Measurements from ENCODE around the gene ZNF775. TPM values are rescaled to one million over a fixed set of nuclear protein-coding genes. Genes with fewer than 3 reads are reported as not detected.
A peak's percentile ranks its signal among the peaks of the same experiment; 100 is the strongest.

Gene ZNF775
- polyA plus RNA-seq, 1 donor (not counting 4 experiments of a cell fraction or from before 2014, with no cell fraction given) = 1.0 TPM

DNA sequence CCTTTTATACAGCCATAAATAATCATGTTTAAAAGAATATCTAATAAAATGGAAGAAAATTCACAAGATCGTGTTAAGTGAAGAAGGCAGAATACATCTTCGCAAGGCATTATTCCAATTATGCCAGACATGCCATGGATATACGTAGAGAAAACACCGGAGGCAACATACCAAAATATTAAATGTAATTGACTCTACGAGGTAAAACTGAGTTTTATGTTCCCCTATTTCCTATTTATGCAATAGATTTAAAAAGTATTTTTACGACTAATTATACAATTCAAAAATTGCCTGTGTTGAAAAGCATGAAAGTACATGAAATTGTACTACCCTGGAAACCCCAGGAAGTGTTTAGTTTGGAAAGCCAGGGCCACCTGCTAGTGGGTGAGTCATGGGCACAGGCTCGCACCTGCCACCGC, 11.4 kb upstream of the ZNF775 start:
- no peaks in the 10 kb centered on the region for H3K79me2 ChIP-seq (ENCODE audit: control insufficient read depth, insufficient read depth, low read length)
- peak overlapping the region in 2 of 3 experiments; percentile 76 to 80 for H3K4me3 ChIP-seq (ENCODE audit: control insufficient read depth in 2 of 3, extremely low read depth in 1 of 3, insufficient read depth in 2 of 3, low read depth in 1 of 3, low read length in 3 of 3)
- DNase-seq (ENCODE audit: low read depth, low spot score) (peak; percentile 30), FAIRE-seq (no peak)
- TF ChIP-seq, protein P1, sequence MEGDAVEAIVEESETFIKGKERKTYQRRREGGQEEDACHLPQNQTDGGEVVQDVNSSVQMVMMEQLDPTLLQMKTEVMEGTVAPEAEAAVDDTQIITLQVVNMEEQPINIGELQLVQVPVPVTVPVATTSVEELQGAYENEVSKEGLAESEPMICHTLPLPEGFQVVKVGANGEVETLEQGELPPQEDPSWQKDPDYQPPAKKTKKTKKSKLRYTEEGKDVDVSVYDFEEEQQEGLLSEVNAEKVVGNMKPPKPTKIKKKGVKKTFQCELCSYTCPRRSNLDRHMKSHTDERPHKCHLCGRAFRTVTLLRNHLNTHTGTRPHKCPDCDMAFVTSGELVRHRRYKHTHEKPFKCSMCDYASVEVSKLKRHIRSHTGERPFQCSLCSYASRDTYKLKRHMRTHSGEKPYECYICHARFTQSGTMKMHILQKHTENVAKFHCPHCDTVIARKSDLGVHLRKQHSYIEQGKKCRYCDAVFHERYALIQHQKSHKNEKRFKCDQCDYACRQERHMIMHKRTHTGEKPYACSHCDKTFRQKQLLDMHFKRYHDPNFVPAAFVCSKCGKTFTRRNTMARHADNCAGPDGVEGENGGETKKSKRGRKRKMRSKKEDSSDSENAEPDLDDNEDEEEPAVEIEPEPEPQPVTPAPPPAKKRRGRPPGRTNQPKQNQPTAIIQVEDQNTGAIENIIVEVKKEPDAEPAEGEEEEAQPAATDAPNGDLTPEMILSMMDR (optimal IDR thresholded peaks at IDR 0.05 in 1 of 3, IDR thresholded peaks at IDR 0.05 in 1 of 3, conservative IDR thresholded peaks at IDR 0.05 in 1 of 3; ENCODE audit: extremely low read depth in 1 of 3, insufficient read depth in 2 of 3, low read length in 3 of 3) = no peak
- no peak for TF ChIP-seq EZH2 (IDR thresholded peaks at IDR 0.05; ENCODE audit: low read length)
- H3K36me3 ChIP-seq (ENCODE audit: control insufficient read depth in 2 of 2, extremely low read depth in 1 of 2, insufficient read depth in 2 of 2, low read length in 2 of 2) = peaks cover 0 to 5% of the 10 kb centered on the region in 2 experiments
- H3K4me1 ChIP-seq (ENCODE audit: control insufficient read depth, extremely low read depth, insufficient read depth, low read length) = peaks cover 24% of the 10 kb centered on the region
- no peaks in the 10 kb centered on the region for H4K20me1 ChIP-seq (ENCODE audit: control insufficient read depth, extremely low read depth, insufficient read depth, low read length)
- H3K4me2 ChIP-seq (ENCODE audit: control insufficient read depth, extremely low read depth, insufficient read depth, low read depth, low read length) = peak overlapping the region; percentile 96
- dilution Hi-C loops (cut with MboI; ENCODE audit: extremely low pct_ligation_motif_present, low sequenced_read_pairs) = no loop called here
- no peaks in the 10 kb centered on the region for H3K27me3 ChIP-seq (ENCODE audit: control insufficient read depth, extremely low read depth, insufficient read depth, low read length)
- no peaks in the 10 kb centered on the region for H3K9me3 ChIP-seq (ENCODE audit: control insufficient read depth, low read depth, low read length)
- H3K27ac ChIP-seq (ENCODE audit: control insufficient read depth, insufficient read depth, low read length) = peak overlapping the region; percentile 43
- H3K9ac ChIP-seq (ENCODE audit: control insufficient read depth, extremely low read depth, insufficient read depth, low read length) = peak overlapping the region; percentile 80
- H2AFZ ChIP-seq (ENCODE audit: control insufficient read depth, low read length) = peak overlapping the region; percentile 69
- no peaks in the 10 kb centered on the region for H3K9me1 ChIP-seq (ENCODE audit: control insufficient read depth, extremely low read depth, insufficient read depth, low read length)

DNA sequence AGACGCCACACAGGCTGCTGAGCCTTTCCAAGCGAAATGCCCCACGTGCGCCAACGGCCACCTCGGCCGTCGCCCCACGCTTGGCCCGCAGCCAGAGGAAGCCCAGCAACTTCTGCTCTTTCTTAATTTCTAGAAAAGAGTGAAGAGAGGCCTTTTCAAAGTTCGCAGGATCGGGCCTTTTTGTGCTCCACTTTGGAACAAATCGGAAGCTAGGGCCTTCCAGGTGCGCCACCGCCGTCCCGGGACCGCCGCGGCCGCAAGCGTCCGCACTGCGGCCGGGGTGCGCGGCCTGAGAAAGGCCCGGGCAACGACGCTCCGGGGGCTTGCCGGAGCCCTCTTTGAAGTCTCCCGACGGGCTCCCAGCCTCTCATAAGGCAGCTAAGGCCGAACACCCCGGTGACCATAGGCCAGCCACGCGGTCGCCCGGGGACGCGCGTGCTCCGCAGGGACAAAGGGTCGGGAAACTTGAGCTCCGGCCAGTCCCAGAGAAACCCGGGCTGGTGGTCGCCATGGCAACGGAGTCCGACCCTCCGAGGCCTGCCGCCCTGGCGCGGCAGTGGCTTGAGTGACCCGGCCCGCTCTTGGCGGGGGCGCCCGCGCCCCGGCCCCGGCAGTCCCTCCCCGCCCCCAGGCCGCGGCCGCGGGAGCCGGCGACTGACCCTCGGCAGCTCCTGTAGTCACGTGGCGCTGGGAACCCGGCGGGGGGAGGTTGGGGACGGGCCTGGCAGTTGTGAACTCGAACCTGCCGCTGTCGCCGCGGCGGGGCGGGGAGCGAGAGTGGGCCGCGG, 10.8 kb upstream of the ZNF775 start, which contains the start of gene REPIN1:
REPIN1 (plus strand) TSS at position 727 of the 788 bp plus-strand sequence. CDS start 890 bp downstream, outside the sequence.
- dilution Hi-C loops (cut with MboI; ENCODE audit: extremely low pct_ligation_motif_present, low sequenced_read_pairs) = no loop called here
- peaks cover 1 to 5% of the 10 kb centered on the region in 2 experiments for H3K36me3 ChIP-seq (ENCODE audit: control insufficient read depth in 2 of 2, extremely low read depth in 1 of 2, insufficient read depth in 2 of 2, low read length in 2 of 2)
- H2AFZ ChIP-seq (ENCODE audit: control insufficient read depth, low read length) = peak within 1 kb of the TSS; percentile 77
- H3K4me3 ChIP-seq (ENCODE audit: control insufficient read depth in 2 of 3, extremely low read depth in 1 of 3, insufficient read depth in 2 of 3, low read depth in 1 of 3, low read length in 3 of 3) = peak within 1 kb of the TSS; percentile 72 to 80 (median 76)
- FAIRE-seq (no peak), DNase-seq (ENCODE audit: low read depth, low spot score) (no peak)
- TF ChIP-seq, protein P1 (optimal IDR thresholded peaks at IDR 0.05 in 1 of 3, IDR thresholded peaks at IDR 0.05 in 1 of 3, conservative IDR thresholded peaks at IDR 0.05 in 1 of 3; ENCODE audit: extremely low read depth in 1 of 3, insufficient read depth in 2 of 3, low read length in 3 of 3) = no peak
- TF ChIP-seq EZH2 (IDR thresholded peaks at IDR 0.05; ENCODE audit: low read length) = no peak
- no peaks in the 10 kb centered on the region for H3K79me2 ChIP-seq (ENCODE audit: control insufficient read depth, insufficient read depth, low read length)
- H4K20me1 ChIP-seq (ENCODE audit: control insufficient read depth, extremely low read depth, insufficient read depth, low read length) = no peaks in the 10 kb centered on the region
- peaks cover 25% of the 10 kb centered on the region for H3K4me1 ChIP-seq (ENCODE audit: control insufficient read depth, extremely low read depth, insufficient read depth, low read length)
- H3K4me2 ChIP-seq (ENCODE audit: control insufficient read depth, extremely low read depth, insufficient read depth, low read depth, low read length) = peak within 1 kb of the TSS; percentile 96
- no peaks in the 10 kb centered on the region for H3K27me3 ChIP-seq (ENCODE audit: control insufficient read depth, extremely low read depth, insufficient read depth, low read length)
- H3K27ac ChIP-seq (ENCODE audit: control insufficient read depth, insufficient read depth, low read length) = peak within 1 kb of the TSS; percentile 43
- no peaks in the 10 kb centered on the region for H3K9me1 ChIP-seq (ENCODE audit: control insufficient read depth, extremely low read depth, insufficient read depth, low read length)
- H3K9me3 ChIP-seq (ENCODE audit: control insufficient read depth, low read depth, low read length) = no peaks in the 10 kb centered on the region
- peak within 1 kb of the TSS; percentile 80 for H3K9ac ChIP-seq (ENCODE audit: control insufficient read depth, extremely low read depth, insufficient read depth, low read length)

Data from keratinocyte (primary cell).